Measurements from ENCODE around the gene SLC6A3.

- no peak for TF ChIP-seq CTCF (IDR thresholded peaks at IDR 0.05)
- no peak for TF ChIP-seq POLR2A (IDR thresholded peaks at IDR 0.05)
- no peak for TF ChIP-seq EP300 (IDR thresholded peaks at IDR 0.05)
Observed at GRCh38 chr5:1489754-1490153, 44.5 kb upstream of the SLC6A3 start.

All from ovary (tissue), 3 donors.